HG03442 (cell line): ENCODE measurements around the gene PRPF38A.

Experiments used
- ATAC-seq: cut with Tn5 transposase; IDR thresholded peaks from one replicate; pipeline ENCODE4 v1.9.1; 2021; ENCODE audit warnings: mild to moderate bottlenecking, moderate library complexity; ENCODE audit not compliant: unreplicated experiment

Gene PRPF38A

DNA sequence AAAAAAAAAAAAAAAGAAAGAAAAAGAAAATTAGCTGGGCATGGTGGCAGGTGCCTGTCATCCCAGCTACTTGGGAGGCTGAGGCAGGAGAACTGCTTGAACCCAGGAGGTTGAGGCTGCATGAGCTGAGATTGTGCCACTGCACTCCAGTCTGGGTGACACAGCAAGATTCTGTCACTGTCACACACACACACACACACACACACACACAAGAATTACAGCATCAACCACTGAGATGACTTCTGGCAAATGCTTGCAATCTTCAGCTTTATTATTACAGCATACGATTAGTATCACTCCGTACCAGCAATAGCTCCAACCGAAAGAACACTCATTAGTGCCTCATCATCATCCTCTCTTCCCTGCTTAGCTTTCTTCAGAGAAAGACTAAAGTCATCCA, 4.8 kb upstream of the PRPF38A start:
- no peak for ATAC-seq

DNA sequence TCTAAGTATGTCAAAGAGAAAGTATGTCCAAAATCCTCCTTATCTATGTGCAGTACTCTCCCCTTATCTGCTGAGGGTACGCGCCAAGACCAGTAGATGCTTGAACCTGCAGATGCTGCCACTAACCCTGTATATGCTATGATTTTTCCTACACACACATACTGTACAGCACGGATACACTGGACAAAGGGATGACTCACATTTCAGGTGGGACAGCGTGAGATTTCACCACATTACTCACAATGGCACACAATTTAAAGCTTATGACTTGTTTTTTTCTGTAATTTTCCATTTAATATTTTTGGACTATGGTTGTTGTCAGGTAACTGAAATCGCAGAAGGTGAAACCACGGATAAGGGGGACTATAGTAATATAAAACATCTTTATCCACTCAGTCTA, 4.3 kb upstream of the PRPF38A start:
- no peak for ATAC-seq

DNA sequence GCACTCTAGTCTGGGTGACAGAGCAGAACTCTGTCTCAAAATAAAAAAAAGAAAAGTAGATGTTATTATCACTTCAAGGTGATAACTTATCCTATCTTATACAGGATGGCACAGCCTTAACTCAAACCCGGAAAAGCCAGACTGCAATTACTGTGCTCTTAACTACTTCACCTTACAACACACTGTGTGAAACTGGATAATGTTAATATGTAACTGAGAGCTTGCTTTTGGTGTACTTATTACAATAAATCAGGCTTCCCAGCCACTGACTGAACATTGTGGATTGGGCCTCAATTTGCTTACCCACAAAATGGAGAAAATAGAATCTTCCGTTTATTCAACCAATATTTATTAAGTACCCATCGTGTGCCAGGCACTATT, 1.6 kb upstream of the PRPF38A start:
- no peak for ATAC-seq

DNA sequence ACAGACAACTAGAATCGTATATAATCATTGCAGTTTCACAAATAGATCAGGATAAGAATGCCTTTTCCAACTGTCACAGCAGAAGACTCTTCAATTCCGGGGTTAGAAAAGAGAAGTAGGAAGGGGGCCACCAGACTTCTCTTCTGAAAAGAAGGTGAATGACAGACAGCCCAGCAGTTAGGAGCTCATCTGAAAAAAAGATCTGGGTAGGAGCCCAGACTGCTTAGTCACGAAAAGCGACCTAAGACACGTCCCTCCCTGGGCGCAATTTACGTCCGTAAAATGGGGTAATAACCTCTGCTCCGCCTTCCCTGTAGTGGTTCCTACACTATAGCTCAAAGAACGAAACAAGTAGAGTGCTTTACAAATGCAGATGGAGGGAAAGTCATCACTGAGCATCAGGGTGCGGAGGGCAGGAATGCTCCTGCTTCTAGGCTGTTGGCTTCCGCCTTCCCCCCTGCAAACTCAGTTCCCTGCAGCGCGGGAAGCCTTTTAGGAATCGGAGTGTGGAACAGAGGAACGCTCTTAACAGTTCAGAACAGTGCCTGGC, 761 bp upstream of the PRPF38A start:
- ATAC-seq, result peak; percentile 22

DNA sequence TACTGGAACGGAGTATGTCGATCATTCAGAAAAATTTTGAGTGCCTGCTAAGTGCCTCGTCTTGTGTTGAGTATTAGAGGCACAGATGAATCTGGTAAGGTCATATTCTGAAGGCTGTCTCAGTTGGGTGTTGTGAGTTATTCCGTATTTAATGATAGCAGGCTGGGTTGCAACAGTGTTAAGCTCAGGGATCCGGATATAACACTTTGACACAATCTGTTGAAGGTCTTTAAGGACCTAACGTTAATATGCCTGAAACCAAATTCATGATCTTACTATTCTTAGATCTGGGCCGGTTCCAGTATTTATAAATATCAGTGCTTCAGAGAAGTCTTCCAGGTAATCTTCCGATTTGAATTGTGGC, 555 bp downstream of the PRPF38A start:
- no peak for ATAC-seq

DNA sequence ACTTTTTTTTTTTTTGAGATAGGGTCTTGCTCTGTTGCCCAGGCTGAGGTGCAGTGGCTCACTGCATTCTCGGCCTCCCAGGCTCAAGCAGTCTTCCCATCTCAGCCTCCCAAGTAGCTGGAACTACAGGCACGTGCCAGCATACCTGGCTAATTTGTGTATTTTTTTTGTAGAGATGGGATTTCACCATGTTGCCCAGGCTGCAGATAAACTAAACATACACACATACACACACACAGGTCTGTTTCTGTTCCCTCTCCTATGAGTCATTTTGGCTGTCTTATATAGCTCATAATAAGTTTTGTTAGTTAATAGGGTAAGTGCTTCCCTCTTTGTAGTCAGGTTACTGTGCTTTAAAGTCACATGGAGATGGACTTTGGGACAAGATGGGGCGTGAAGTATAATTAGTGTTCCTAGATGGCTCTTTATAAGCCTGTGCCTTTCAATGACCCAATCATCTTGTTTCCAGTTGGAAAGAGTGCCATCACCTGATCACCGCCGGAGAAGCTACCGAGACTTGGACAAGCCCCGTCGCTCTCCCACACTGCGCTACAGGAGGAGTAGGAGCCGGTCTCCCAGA, 9.1 kb downstream of the PRPF38A start:
- ATAC-seq, result no peak

DNA sequence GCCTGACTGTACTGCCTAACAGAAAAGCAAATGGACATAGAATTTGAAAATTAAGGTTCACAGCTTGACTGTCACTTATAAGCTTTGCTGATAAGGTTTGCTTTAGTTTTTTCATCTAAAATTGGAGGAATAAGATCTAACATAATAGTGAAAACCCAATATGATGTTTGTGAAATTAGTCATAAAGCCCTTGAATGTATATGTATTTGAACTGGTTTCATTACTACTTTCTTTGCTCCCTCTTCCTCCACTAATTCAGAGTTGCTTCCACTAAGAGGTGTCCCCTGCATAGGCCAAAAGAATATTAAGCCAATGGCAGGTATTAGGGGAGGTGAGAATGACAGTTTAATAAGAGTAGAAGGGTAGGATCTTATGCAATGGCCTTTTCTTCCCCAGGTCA, 10.5 kb downstream of the PRPF38A start:
- ATAC-seq, result no peak

DNA sequence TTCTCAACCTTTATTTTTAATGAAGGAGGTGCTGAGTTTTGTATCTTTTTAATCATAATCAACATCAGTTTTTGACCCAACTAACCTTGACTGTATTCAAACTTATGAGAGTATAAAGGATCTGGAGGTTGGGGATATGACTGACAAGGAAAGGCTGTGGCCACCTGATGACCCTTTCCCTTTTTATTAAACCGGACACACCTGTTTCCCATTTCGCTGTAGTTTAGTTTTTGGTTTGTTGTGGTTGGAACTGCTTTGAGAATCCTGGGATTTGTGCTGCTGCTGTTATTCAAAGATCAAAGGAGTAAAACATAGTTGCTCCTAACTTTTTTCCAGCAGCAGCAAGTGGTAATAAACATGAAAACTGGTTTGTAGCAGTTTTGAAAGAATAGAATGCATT, 12.4 kb downstream of the PRPF38A start:
- ATAC-seq, result no peak

DNA sequence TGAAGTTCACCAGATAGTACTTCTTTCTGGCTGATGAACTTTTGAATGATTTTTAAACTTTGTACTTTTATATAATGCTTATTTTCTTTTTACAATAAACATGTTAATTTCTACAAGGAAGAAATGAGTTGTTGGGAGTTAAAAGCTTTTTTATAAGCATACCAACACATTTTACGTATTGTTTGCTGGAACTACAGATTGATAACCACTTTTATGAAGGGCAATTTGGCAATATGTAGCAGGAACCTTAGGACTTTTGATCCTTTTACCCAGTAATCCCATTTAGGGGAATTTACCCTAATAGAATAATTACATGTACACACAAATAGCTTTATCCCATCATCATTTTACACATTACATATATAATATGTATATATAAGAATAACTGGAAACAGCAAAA, 16.3 kb downstream of the PRPF38A start:
- ATAC-seq, result no peak

DNA sequence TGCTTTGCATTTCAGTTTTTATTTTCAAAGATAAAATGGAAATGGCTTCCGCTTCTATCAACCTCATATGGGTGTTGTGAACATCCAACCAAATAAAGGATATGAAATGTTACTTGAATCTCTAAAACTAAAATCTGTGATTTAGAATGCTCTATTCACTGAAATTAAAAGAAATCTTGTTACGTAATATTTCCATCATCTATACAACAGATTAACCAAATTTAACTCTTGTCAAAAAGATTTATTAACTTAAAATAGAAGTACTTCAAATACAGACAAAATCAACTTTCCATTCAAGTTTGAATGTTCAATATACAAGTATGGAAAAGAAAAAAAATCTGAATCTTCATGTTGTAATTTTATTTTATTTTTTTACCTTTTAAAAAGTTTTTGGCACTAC, 18.7 kb downstream of the PRPF38A start:
- ATAC-seq, result no peak

DNA sequence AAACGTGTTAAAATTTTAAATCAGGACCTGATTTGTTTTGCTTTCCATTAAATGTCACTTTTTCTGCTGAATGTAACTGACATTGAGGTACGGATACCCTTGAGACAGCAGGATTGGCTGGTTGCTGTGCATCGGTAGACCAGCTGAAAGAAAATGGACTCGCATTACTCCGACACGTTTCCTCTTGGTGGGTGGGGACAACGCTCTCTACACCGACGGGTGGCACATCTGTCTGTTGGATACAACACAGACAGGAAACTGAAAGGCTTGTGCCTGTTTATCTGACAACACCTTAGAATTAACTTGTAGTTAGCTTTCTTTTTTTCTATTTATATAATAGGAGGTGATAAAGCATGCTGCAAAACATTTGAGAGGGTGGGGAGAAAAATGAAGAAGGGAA, 19.4 kb downstream of the PRPF38A start:
- ATAC-seq, result no peak

DNA sequence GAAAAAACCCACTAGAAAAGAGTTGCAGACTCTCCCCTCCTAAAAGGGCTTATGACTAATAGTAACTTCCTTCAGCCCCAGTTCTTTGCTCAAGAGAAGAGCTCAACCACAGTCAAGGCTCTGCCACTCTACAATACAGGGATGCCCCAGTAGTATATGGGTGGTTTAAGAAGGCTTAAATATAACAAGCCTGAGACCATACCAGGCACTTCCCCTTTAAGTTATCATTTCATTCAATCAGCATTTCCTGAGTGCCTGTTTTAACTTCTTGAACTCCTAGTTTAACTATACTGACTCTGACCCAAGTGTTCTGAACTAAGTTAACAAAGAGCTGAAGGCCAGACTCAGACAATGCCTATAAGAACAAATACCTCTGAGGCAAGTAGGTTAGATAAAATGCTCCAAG, 19.8 kb downstream of the PRPF38A start:
- ATAC-seq, result no peak

DNA sequence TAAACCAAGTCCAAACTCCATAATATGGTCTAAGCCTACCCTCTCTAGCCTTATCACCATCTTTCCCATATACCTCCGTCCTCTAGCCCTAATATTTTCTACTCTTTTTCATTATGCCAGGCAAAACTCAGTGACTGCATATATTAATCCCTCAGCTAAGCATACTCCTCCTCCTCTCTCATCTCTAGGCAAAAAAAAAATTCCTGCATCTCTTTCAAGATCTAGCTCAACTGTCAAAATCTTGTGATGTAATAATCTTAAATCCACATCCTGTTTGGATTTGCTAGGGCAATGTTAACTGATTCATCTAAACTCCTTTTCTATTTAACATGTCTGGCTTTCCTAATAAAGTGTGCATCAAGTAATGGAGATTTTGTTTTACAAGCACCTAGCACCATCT, 20.4 kb downstream of the PRPF38A start:
- ATAC-seq, result no peak

DNA sequence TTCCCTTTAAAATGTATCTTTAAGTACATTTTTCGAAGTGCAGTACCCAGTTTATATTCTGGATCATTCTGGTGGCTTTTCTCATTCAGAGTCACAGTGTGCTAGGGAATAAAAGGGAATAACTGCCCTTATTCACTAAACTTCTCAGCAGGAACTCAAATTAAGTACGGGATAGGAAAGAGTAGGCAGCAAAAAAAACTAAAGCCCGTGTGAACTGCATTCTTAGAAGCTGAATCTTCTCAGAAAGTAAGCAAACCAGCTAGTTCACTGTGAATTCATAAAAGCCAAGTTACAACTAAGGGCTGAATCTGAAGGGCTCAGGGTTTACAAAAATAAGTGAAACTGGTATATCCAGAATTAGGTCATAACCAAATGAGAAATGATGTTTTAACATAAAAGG, 22.0 kb downstream of the PRPF38A start:
- no peak for ATAC-seq

DNA sequence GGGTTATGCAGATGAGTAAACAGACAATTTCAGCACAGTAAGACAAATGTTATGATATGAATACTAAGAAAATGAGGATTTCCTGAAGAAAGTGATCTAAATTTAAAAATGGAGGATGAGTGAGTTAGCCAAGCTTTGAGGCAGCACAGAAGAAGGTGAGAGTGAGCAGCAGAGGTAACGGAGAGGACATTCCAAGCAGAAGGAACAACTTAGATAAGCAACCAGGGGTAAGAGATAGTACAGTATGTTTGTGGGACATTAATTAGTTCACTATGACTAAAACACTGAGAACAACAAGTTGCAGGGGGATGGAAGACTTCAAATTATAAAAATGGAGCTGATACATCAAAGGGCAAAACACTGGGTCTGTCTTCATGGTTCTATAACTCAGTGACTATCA, 22.8 kb downstream of the PRPF38A start:
- no peak for ATAC-seq

DNA sequence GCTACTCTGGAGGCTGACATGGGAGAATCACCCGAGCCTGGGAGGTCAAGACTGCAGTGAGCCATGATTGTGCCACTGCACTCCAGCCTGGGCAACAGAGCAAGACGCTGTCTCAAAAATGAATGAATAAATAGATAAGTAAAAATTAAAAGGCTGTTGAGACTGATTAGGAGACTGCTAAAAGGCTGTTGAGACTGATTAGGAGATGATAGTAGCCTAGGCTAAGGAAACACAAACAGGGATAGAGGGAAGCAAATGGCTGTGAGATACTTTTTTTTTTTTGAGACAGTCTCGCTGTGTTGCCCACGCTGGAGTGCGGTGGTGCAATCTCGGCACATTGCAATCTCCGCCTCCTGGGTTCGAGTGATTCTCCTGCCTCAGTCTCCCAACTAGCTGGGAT, 28.4 kb downstream of the PRPF38A start:
- ATAC-seq, result no peak

DNA sequence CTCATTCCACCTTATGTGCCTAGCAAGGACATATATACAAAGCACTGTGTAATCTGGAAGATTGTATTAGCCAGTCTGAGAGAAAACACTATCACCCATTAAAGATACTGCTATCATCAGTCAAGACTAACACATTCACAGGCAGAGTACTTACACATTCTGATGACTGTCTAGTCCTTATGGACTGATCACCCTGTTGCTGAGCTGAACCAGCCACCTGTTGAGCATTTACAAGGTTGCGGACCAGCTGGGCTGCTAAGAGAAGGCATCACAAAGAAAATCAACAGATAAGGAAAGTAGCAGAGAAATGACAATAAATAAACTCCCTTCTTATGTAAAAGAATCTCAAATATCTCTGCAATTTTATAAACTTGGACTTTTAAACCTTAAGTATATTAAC, 30.8 kb downstream of the PRPF38A start:
- ATAC-seq, result no peak

DNA sequence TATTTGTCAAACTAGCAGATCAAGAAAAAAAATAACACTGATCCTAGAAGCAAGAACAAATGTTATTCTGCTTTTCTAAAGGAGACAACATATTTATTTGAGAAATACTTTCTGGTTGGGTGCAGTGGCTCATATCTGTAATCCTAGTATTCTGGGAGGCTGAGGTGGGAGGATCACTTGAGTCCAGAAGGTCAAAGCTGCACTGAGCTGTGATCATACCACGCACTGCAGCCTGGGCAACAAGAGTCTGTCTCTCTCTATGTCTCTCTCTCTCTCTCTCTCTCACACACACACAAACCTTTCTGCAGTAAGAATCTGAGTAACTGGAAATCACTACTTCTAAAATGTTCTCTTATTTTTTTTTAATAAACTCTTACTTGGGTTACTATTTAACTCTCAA, 31.2 kb downstream of the PRPF38A start:
- no peak for ATAC-seq

DNA sequence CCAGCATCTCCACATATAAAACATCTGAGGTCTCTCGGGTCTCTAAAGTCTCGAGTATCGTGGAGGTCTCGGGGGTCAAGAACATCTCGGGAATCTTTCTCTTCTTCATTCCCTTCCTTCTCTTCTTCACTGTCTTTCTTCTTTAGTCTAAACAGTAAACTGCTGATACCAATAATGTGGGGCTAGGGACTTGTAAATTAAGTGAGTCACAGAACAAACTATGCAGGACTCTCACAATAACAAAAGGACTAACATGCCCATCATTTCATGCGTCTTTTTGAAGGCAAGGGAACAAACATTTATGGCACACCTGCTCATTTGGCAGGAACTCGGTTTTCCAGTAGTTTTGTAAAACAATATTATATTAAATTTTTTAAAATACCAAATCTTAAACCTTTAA, 32.4 kb downstream of the PRPF38A start:
- ATAC-seq, result no peak

DNA sequence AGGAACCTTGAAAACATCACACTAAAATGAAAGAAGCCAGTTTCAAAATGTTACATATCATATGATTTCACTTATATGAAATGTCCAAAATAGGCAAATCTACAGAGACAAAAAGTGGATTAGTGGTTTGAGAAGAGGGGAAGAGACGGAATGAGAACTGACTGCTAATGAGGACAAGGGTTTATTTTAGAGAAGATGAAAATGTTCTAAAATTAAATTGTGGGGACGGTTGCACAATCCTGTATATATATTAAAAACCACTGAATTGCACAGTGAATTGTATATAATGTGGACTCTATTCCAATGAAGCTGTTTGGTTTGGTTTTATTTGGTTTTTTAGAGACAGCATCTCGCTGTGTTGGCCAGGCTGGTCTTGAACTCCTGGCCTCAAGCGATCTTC, 35.6 kb downstream of the PRPF38A start:
- no peak for ATAC-seq

DNA sequence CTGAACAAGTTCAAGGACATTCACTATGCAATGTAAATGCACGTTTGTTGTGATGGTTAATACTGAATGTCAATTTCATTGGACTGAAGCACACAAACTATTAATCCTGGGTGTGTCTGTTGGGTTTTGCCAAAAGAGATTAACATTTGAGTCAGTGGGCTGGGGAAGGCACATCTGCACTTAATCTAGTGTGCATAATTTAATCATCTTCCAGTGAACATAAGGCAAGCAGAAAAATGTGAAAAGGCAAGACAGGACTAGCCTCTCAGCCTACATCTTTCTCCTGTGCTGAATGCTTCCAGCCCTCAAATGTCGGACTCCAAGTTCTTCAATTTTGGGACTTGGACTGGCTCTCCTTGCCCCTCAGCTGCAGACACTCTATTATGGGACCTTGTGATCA, 40.1 kb downstream of the PRPF38A start:
- ATAC-seq, result no peak

DNA sequence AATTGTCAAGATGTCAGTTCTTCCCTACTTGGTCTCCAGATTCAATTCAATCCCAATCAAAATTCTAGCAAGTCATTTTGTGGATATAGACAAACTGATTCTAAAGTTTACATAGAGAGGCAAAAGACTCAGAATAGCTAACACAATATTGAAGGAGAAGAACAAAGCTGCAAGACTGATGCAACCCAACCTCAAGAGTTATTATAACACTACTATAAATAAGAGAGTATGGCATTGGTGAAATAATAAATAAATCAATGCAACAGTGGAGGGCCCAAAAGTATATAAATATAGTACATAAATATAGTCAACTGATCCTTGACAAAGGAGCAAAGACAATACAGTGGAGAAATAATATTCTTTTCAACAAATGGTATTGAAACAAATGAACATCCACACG, 49.7 kb downstream of the PRPF38A start:
- no peak for ATAC-seq

DNA sequence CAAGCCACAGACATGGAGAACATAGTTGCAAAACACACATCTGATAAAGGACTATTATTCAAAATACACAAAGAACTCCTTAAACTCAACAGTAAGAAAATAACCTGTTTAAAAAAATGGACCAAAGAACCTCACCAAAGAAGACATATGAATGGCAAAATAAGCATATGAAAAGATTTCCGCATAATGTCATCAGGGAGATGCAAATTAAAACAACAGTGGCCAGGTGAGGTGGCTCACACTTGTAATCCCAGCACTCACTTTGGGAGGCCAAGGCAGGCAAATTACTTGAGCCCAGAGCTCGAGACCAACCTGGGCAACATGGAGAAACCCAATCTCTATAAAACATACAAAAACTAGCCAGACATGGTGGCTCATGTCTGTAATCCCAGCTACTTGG, 50.4 kb downstream of the PRPF38A start:
- ATAC-seq, result no peak

DNA sequence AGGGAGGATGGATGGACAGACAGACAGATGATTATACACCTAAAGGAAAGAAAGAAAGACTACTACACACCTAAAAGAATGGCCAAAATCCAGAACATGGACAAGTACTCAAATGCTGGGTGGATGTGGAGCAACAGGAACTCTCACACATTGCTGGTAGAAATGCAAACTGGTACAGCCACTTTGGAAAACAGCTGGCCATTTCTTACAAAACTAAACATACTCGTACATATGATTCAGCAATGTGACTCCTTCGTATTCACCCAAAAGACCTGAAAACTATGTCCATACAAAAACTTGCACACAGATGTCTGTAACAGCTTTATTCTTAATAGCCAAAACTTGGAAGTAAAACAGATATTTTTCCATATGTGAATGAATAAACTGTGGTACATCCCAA, 51.3 kb downstream of the PRPF38A start:
- no peak for ATAC-seq
